Prostate gland (tissue), 2 donors: ENCODE data around the gene KIFC1.
"Not testable (repeated sequence)": the region's sequence is repeated elsewhere in the genome, so short reads cannot be mapped to it uniquely, and the experiment has no call there.

Experiments used
- CTCF ChIP-seq, 4 experiments: fragments of 200-600 bp in 2 of 4; fragments of 450-650 bp in 2 of 4; sonication (generic) in 2 of 4; IDR thresholded peaks; 1 replicate in 3 of 4; 2 replicates in 1 of 4; pipeline ENCODE4 v1.5.1; 2016 to 2019; ENCODE audit warnings: antibody characterized with exemption in 4 of 4, mild to moderate bottlenecking in 2 of 4, moderate library complexity in 2 of 4
- POLR2A ChIP-seq: fragments of 450-650 bp; IDR thresholded peaks from one replicate; pipeline ENCODE4 v1.6.1; 2016; ENCODE audit warnings: antibody characterized with exemption, mild to moderate bottlenecking

- TF ChIP-seq CTCF (IDR thresholded peaks at IDR 0.05); POLR2A: not testable (repeated sequence)
Observed at GRCh38 chr6:33365206-33365971, 26.2 kb upstream of the KIFC1 start.
